HL-60 (cell line): ENCODE data around the gene MAN2A2.

Experiments used
- GABPA ChIP-seq: IDR thresholded peaks from 2 replicates; pipeline ENCODE4 v1.6.1; 2012; ENCODE audit warnings: low read depth
- POLR2AphosphoS5 ChIP-seq: IDR thresholded peaks from 2 replicates; pipeline ENCODE4 v1.6.1; 2012; ENCODE audit warnings: low read depth
- REST ChIP-seq: IDR thresholded peaks from 2 replicates; pipeline ENCODE4 v1.6.1; 2012; ENCODE audit warnings: low read depth; ENCODE audit not compliant: insufficient replicate concordance
- SPI1 ChIP-seq: IDR thresholded peaks from 2 replicates; pipeline ENCODE4 v1.6.1; 2012; ENCODE audit warnings: low read depth, mild to moderate bottlenecking, borderline replicate concordance
- TF ChIP-seq, protein P1 (sequence below): IDR thresholded peaks from one replicate; pipeline ENCODE4 v1.5.1; 2011; ENCODE audit warnings: low read length, control low read depth, inconsistent platforms; ENCODE audit not compliant: insufficient read depth

- TF ChIP-seq REST (no peak), POLR2AphosphoS5 (no peak), GABPA (no peak), SPI1 (no peak)
- TF ChIP-seq, protein P1, sequence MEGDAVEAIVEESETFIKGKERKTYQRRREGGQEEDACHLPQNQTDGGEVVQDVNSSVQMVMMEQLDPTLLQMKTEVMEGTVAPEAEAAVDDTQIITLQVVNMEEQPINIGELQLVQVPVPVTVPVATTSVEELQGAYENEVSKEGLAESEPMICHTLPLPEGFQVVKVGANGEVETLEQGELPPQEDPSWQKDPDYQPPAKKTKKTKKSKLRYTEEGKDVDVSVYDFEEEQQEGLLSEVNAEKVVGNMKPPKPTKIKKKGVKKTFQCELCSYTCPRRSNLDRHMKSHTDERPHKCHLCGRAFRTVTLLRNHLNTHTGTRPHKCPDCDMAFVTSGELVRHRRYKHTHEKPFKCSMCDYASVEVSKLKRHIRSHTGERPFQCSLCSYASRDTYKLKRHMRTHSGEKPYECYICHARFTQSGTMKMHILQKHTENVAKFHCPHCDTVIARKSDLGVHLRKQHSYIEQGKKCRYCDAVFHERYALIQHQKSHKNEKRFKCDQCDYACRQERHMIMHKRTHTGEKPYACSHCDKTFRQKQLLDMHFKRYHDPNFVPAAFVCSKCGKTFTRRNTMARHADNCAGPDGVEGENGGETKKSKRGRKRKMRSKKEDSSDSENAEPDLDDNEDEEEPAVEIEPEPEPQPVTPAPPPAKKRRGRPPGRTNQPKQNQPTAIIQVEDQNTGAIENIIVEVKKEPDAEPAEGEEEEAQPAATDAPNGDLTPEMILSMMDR: no peak
Observed at GRCh38 chr15:90945091-90945490, 42.0 kb downstream of the MAN2A2 start.
